ENCODE measurements around the gene DNM3.

- TF ChIP-seq CTCF (IDR thresholded peaks at IDR 0.05; ENCODE audit: low read length) (no peak), EZH2phosphoT487 (IDR thresholded peaks at IDR 0.05; ENCODE audit: low read length) (no peak), EZH2 (optimal IDR thresholded peaks at IDR 0.05; ENCODE audit: low read depth, low read length) (no peak)
Measured at GRCh38 chr1:172404121-172404520, 562.8 kb downstream of the DNM3 start.
